Endothelial cell of umbilical vein (primary cell): ENCODE results near the gene LARP1. TPM values are rescaled to one million over a fixed set of nuclear protein-coding genes. Genes with fewer than 3 reads are reported as not detected.

Source experiments
- BruUV-seq: library from RNA; stranded (reverse); fragments of 400-500 nt; replicated peaks from 2 replicates; lab custom pipeline; 2021; lab: Mats Ljungman, UMichigan
- CTCF ChIA-PET: fragments of 300-600, 350-600 bp; sonication (Branson Sonifier 250); formaldehyde crosslinking; loops from one replicate; lab custom pipeline; 2021; ENCODE audit warnings: antibody characterized with exemption, inconsistent platforms; lab: Charles Lee
- POLR2A ChIA-PET: fragments of 300-600, 350-600 bp; sonication (Branson Sonifier 250); formaldehyde crosslinking; loops from one replicate; lab custom pipeline; 2021; ENCODE audit warnings: antibody characterized with exemption, inconsistent platforms; lab: Charles Lee
- DNase-seq: peaks from one replicate; pipeline ENCODE4 v3.0.0-alpha.2; 2011; ENCODE audit warnings: low read depth, low spot score
- FAIRE-seq: peaks from 2 replicates; lab custom pipeline; 2011; peaks lifted over from hg19 to GRCh38; lab: Jason Lieb, UNC
- H2AFZ ChIP-seq: 2 replicates; pipeline ENCODE4 v1.6.0; 2012; ENCODE audit warnings: low read depth, low read length, control low read depth, inconsistent platforms
- H3K27ac ChIP-seq: 2 replicates; pipeline ENCODE4 v1.5.1; 2011; ENCODE audit warnings: low read depth, mild to moderate bottlenecking, control low read depth, low read length, moderate library complexity; ENCODE audit not compliant: insufficient read depth
- H3K27me3 ChIP-seq, 2 experiments: 2 replicates each; pipeline versions ENCODE4 v1.6.0 to v1.6.1; 2011; ENCODE audit warnings: low read length in 2 of 2, mixed read lengths in 1 of 2; ENCODE audit not compliant: control insufficient read depth in 2 of 2, insufficient read depth in 2 of 2
- H3K36me3 ChIP-seq, 2 experiments: 2 replicates in 1 of 2; 3 replicates in 1 of 2; pipeline ENCODE4 v1.5.1; 2011; ENCODE audit warnings: low read length in 2 of 2, mild to moderate bottlenecking in 1 of 2, moderate library complexity in 1 of 2; ENCODE audit not compliant: control insufficient read depth in 2 of 2, insufficient read depth in 2 of 2; ENCODE audit errors: extremely low read depth in 1 of 2
- H3K4me1 ChIP-seq: 3 replicates; pipeline ENCODE4 v1.5.1; 2011; ENCODE audit warnings: mild to moderate bottlenecking, low read length; ENCODE audit not compliant: control insufficient read depth, insufficient read depth; ENCODE audit errors: extremely low read depth
- H3K4me2 ChIP-seq: 2 replicates; pipeline ENCODE4 v1.6.1; 2011; ENCODE audit warnings: low read length, control low read depth, mixed read lengths; ENCODE audit not compliant: insufficient read depth
- H3K4me3 ChIP-seq, 3 experiments: fragments of 200-600 bp in 1 of 3; sonication (generic), shearing (Covaris generic) in 1 of 3; replicated peaks in 1 of 3; 2 replicates each; pipeline ENCODE4 v1.5.1; 2011 to 2016; ENCODE audit warnings: control low read depth in 3 of 3, low read length in 3 of 3, mild to moderate bottlenecking in 2 of 3, inconsistent platforms in 1 of 3, low read depth in 1 of 3, moderate library complexity in 1 of 3; ENCODE audit not compliant: insufficient read depth in 1 of 3
- H3K79me2 ChIP-seq: 2 replicates; pipeline ENCODE4 v1.6.0; 2012; ENCODE audit warnings: low read length, inconsistent platforms; ENCODE audit not compliant: control insufficient read depth, insufficient read depth
- H3K9ac ChIP-seq: replicated peaks from 2 replicates; pipeline ENCODE3; 2011; ENCODE audit warnings: low read length, control low read depth; ENCODE audit not compliant: insufficient read depth; ENCODE audit errors: extremely low read depth
- H3K9me1 ChIP-seq: replicated peaks from 3 replicates; pipeline ENCODE4 v1.6.0; 2011; ENCODE audit warnings: mild to moderate bottlenecking, low read length; ENCODE audit not compliant: control insufficient read depth, insufficient read depth; ENCODE audit errors: extremely low read depth
- H3K9me3 ChIP-seq: replicated peaks from 2 replicates; pipeline ENCODE4 v1.5.1; 2012; ENCODE audit warnings: low read length, inconsistent platforms; ENCODE audit not compliant: control insufficient read depth, insufficient read depth
- H4K20me1 ChIP-seq: replicated peaks from 2 replicates; pipeline ENCODE3; 2011; ENCODE audit warnings: mild to moderate bottlenecking, low read length; ENCODE audit not compliant: control insufficient read depth, insufficient read depth; ENCODE audit errors: extremely low read depth
- EZH2 ChIP-seq: IDR thresholded peaks from 2 replicates; pipeline ENCODE4 v1.6.1; 2012; ENCODE audit warnings: borderline replicate concordance, low read depth, mild to moderate bottlenecking, moderate library complexity, low read length, inconsistent platforms; ENCODE audit not compliant: severe bottlenecking
- FOS ChIP-seq: IDR thresholded peaks from 2 replicates; pipeline ENCODE4 v1.6.1; 2011; ENCODE audit warnings: mild to moderate bottlenecking, low read length, moderate library complexity, borderline replicate concordance; ENCODE audit not compliant: insufficient read depth
- GATA2 ChIP-seq: IDR thresholded peaks from 2 replicates; pipeline ENCODE4 v1.7.0; 2011; ENCODE audit warnings: low read depth, mild to moderate bottlenecking, moderate library complexity, mixed read lengths, low read length; ENCODE audit not compliant: insufficient read length, insufficient read depth
- JUN ChIP-seq: IDR thresholded peaks from 2 replicates; pipeline ENCODE4 v1.6.1; 2011; ENCODE audit warnings: borderline replicate concordance, low read depth; ENCODE audit not compliant: insufficient read length, insufficient read depth
- MYC ChIP-seq: IDR thresholded peaks from one replicate; pipeline ENCODE4 v1.6.1; 2011; ENCODE audit warnings: mild to moderate bottlenecking, low read depth, low read length
- POLR2A ChIP-seq: IDR thresholded peaks from 2 replicates; pipeline ENCODE4 v1.6.1; 2012; ENCODE audit warnings: low read depth, mild to moderate bottlenecking, control low read depth, low read length
- POLR2AphosphoS5 ChIP-seq: IDR thresholded peaks from 2 replicates; pipeline ENCODE4 v1.6.1; 2012; ENCODE audit warnings: low read depth, mild to moderate bottlenecking, control low read depth, low read length, moderate library complexity; ENCODE audit not compliant: insufficient read depth
- dilution Hi-C: fragments of 300-500 bp; cut with MboI; formaldehyde crosslinking; loops from one replicate; pipeline ENCODE4 v1.15.0; 2019; ENCODE audit warnings: low sequenced_read_pairs; ENCODE audit not compliant: extremely low pct_ligation_motif_present
- intact Hi-C: fragments of 100-400 bp; cut with micrococcal nuclease; formaldehyde crosslinking; loops from one replicate; pipeline ENCODE4 v1.10.0; 2022
- polyA plus RNA-seq, 4 experiments: library from polyadenylated mRNA; depleted of rRNA in 3 of 4; stranded (reverse) in 3 of 4; unstranded in 1 of 4; fragments of >200 nt; gene quantifications; 2 replicates each; pipeline versions ENCODE4 v1.2.1 to v1.2.3, GENCODE V29; 2011 to 2012; ENCODE audit warnings: missing spikeins in 1 of 4
- total RNA-seq: library from RNA; stranded (reverse); gene quantifications from 2 replicates; pipeline ENCODE4 v1.2.3, GENCODE V29; 2021
- TF ChIP-seq, protein P1 (sequence below), 2 donors: IDR thresholded peaks; 1 replicate in 1 of 2; 2 replicates in 1 of 2; pipeline ENCODE4 v1.5.1; 2011; ENCODE audit warnings: low read length in 2 of 2, mild to moderate bottlenecking in 2 of 2, moderate library complexity in 2 of 2, control low read depth in 1 of 2, inconsistent platforms in 1 of 2, low read depth in 1 of 2; ENCODE audit not compliant: insufficient read depth in 1 of 2; ENCODE audit errors: extremely low read depth in 1 of 2
- TF ChIP-seq, protein P2 (sequence below): IDR thresholded peaks from 2 replicates; pipeline ENCODE4 v1.6.1; 2011; ENCODE audit not compliant: insufficient read depth, insufficient read length

LARP1 gene
- total and polyA plus RNA-seq, 2 donors (not counting 3 experiments of a cell fraction or from before 2014, with no cell fraction given) = 70.4 to 252 TPM

DNA sequence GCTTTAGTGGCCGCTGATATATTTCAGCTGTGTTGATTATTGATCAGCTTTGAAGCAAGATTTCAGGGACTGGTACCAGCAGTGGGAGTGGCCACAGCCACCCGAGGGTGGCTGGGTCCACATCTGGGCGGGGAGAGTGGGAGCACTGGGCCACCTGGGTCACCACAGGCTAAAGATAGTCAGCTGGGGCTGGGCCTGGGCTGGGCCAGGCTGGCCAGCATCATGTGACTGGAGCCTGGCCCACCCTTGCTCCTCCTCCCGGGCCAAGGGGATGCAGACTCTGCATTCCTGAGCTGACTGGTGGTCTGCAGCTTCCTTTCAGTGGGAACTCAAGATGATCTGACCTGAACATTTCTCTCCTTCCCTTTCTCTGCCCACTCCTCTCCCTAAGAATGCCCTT lies 27.1 kb downstream of the LARP1 start:
- H2AFZ ChIP-seq = no peak overlapping the region
- no peak overlapping the region for H3K9ac ChIP-seq
- no peaks in the 10 kb centered on the region for H3K9me3 ChIP-seq
- no peak overlapping the region for H3K4me3 ChIP-seq
- BruUV-seq = no TSS peak
- no peaks in the 10 kb centered on the region for H3K27me3 ChIP-seq
- H3K4me1 ChIP-seq = no peaks in the 10 kb centered on the region
- ChIA-PET POLR2A (no interaction called here), CTCF (interaction anchor here (1.6 kb wide), 1 partner anchor 11 kb away, joined by 4 read pairs; no protein-coding TSS in a partner anchor)
- H3K9me1 ChIP-seq = peaks cover 3% of the 10 kb centered on the region
- peaks cover 13% of the 10 kb centered on the region for H4K20me1 ChIP-seq
- no peak overlapping the region for H3K4me2 ChIP-seq
- H3K36me3 ChIP-seq = no peaks in the 10 kb centered on the region
- dilution Hi-C loops (no loop called here), intact Hi-C loops (no loop called here)
- FAIRE-seq (no peak), DNase-seq (no peak)
- H3K79me2 ChIP-seq = peaks cover 98% of the 10 kb centered on the region
- no peak overlapping the region for H3K27ac ChIP-seq
- TF ChIP-seq, protein P1, sequence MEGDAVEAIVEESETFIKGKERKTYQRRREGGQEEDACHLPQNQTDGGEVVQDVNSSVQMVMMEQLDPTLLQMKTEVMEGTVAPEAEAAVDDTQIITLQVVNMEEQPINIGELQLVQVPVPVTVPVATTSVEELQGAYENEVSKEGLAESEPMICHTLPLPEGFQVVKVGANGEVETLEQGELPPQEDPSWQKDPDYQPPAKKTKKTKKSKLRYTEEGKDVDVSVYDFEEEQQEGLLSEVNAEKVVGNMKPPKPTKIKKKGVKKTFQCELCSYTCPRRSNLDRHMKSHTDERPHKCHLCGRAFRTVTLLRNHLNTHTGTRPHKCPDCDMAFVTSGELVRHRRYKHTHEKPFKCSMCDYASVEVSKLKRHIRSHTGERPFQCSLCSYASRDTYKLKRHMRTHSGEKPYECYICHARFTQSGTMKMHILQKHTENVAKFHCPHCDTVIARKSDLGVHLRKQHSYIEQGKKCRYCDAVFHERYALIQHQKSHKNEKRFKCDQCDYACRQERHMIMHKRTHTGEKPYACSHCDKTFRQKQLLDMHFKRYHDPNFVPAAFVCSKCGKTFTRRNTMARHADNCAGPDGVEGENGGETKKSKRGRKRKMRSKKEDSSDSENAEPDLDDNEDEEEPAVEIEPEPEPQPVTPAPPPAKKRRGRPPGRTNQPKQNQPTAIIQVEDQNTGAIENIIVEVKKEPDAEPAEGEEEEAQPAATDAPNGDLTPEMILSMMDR (IDR thresholded peaks at IDR 0.05; ENCODE audit: extremely low read depth in 1 of 2, insufficient read depth in 1 of 2, low read depth in 1 of 2, low read length in 2 of 2) = no peak
- TF ChIP-seq POLR2A (no peak), MYC (no peak), JUN (no peak), FOS (no peak)

DNA sequence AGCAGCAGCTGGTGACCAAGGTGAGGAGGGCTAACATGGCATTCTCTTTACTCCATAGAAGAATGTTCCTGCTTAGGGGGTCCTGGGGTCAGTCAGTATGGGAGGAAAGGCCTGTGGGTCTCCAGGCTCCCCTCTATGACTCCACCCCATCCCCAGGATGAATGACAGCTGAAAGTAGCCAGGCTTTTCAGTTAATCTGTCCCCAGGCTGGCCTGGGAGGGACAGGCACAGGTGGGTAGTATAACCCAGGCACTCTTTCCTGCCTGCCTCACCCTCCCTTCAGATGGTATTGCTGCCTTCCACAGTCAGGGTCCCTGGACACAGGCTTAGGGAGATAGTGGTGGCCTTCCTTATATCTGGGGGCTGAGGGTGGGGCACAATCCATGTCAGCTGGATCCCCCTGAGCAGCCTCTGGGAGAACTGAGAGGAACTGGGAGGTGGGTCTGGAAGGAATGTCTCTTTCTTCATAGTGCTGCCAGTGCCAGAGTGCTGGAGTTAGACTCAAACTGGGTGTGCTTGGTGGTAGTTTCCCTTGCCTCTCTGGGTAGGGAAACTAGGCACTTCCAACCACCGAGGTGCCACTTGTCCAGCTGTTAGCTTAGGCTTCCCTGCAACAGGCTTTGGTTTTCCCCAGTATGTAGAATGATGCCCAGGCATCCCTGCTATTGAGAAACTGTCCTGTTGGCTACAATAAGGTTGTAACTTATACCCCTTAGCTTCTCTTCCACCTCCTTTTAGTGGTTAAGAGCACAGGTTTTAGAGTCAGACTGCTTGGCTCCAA lies 27.8 kb downstream of the LARP1 start:
- ChIA-PET CTCF (interaction anchor here (0.7 kb wide), 1 partner anchor 13 kb away, joined by 3 read pairs; no protein-coding TSS in a partner anchor), POLR2A (no interaction called here)
- dilution Hi-C loops (no loop called here), intact Hi-C loops (no loop called here)
- Histone ChIP-seq H3K27me3 (no peaks in the 10 kb centered on the region), H3K9me1 (peaks cover 3% of the 10 kb centered on the region), H3K79me2 (peaks cover 98% of the 10 kb centered on the region), H3K27ac (no peak overlapping the region), H3K9me3 (no peaks in the 10 kb centered on the region), H2AFZ (no peak overlapping the region), H3K4me2 (no peak overlapping the region), H4K20me1 (peaks cover 13% of the 10 kb centered on the region), H3K4me3 (no peak overlapping the region), H3K36me3 (no peaks in the 10 kb centered on the region), H3K4me1 (peaks cover 2% of the 10 kb centered on the region), H3K9ac (no peak overlapping the region)
- FAIRE-seq (no peak), DNase-seq (no peak)
- no TSS peak for BruUV-seq
- TF ChIP-seq MYC = no peak
- TF ChIP-seq, protein P2, sequence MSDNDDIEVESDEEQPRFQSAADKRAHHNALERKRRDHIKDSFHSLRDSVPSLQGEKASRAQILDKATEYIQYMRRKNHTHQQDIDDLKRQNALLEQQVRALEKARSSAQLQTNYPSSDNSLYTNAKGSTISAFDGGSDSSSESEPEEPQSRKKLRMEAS = no peak
- no peak for TF ChIP-seq EZH2
- TF ChIP-seq POLR2A = no peak
- no peak for TF ChIP-seq FOS
- TF ChIP-seq, protein P1 (IDR thresholded peaks at IDR 0.05; ENCODE audit: extremely low read depth in 1 of 2, insufficient read depth in 1 of 2, low read depth in 1 of 2, low read length in 2 of 2) = no peak
- TF ChIP-seq JUN = no peak
- TF ChIP-seq POLR2AphosphoS5 = no peak
- no peak for TF ChIP-seq GATA2
